ENCODE measurements around the gene CELSR2. TPM values are rescaled to one million over a fixed set of nuclear protein-coding genes. Genes with fewer than 3 reads are reported as not detected.

The CELSR2 gene
- total RNA-seq, 6 experiments from 2014 or later: 1.3 to 3.3 (median 3.0) TPM

- intact Hi-C loops (cut with DNase I): no loop called here
- 62% methylated on average over 9 of the region's 9 CpGs for WGBS (ENCODE audit: insufficient coverage, low coverage, low lambda C conversion rate, missing lambda C conversion rate)
- DNase-seq (peak in 1 of 3 donors; percentile 22), ATAC-seq (no peak)
- Histone ChIP-seq H3K36me3 (no peaks in the 10 kb centered on the region), H3K27me3 (no peaks in the 10 kb centered on the region), H3K27ac (no peak overlapping the region), H3K9me3 (no peaks in the 10 kb centered on the region), H3K4me3 (no peak overlapping the region), H3K4me1 (no peaks in the 10 kb centered on the region)
- TF ChIP-seq POLR2A (IDR thresholded peaks at IDR 0.05) (no peak), CTCF (IDR thresholded peaks at IDR 0.05) (no peak)
Measured at GRCh38 chr1:109208836-109209463, 40.4 kb upstream of the CELSR2 start.

- Histone ChIP-seq H3K4me1 (peaks cover 0 to 4% (median 2%) of the 10 kb centered on the region in 4 donors), H3K36me3 (no peaks in the 10 kb centered on the region), H3K27ac (no peak overlapping the region), H3K27me3 (no peaks in the 10 kb centered on the region), H3K9me3 (no peaks in the 10 kb centered on the region), H3K4me3 (no peak overlapping the region)
- intact Hi-C loops (cut with DNase I): no loop called here
- DNase-seq: peak in 1 of 3 donors; percentile 18
- TF ChIP-seq CTCF (IDR thresholded peaks at IDR 0.05): no peak
- no peak for TF ChIP-seq POLR2A (IDR thresholded peaks at IDR 0.05)
- no peak for ATAC-seq
- 92% methylated on average over 7 of the region's 8 CpGs for WGBS (ENCODE audit: insufficient coverage, low coverage, low lambda C conversion rate, missing lambda C conversion rate)
Measured at GRCh38 chr1:109210058-109210457, 39.3 kb upstream of the CELSR2 start.

- ATAC-seq: no peak
- Histone ChIP-seq H3K36me3 (no peaks in the 10 kb centered on the region), H3K4me1 (peaks cover 0 to 29% (median 15%) of the 10 kb centered on the region in 4 donors), H3K4me3 (peak overlapping the region; percentile 63 to 89 (median 88)), H3K27ac (peak overlapping the region in 1 of 3 donors; percentile 70), H3K9me3 (no peaks in the 10 kb centered on the region), H3K27me3 (no peaks in the 10 kb centered on the region)
- TF ChIP-seq POLR2A (IDR thresholded peaks at IDR 0.05): no peak
- 33% methylated on average over 9 of the region's 10 CpGs for WGBS (ENCODE audit: insufficient coverage, low coverage, low lambda C conversion rate, missing lambda C conversion rate)
- intact Hi-C loops (cut with DNase I): no loop called here
- DNase-seq: no peak
Measured at GRCh38 chr1:109213345-109213823, 36.0 kb upstream of the CELSR2 start.

GRCh38 chr1:109213824-109214693 is 35.3 kb upstream of the CELSR2 start, which contains the start of gene SARS1:
SARS1 (plus strand) TSS chr1:109213918; CDS start chr1:109213993, 75 bp downstream.
- 0% methylated on average over 35 of the region's 64 CpGs for WGBS (ENCODE audit: insufficient coverage, low coverage, low lambda C conversion rate, missing lambda C conversion rate)
- Histone ChIP-seq H3K27me3 (no peaks in the 10 kb centered on the region), H3K27ac (peak within 1 kb of the TSS; percentile 69 to 83 (median 70)), H3K9me3 (no peaks in the 10 kb centered on the region), H3K4me3 (peak within 1 kb of the TSS; percentile 63 to 89 (median 88)), H3K4me1 (peaks cover 0 to 29% (median 15%) of the 10 kb centered on the region in 4 donors), H3K36me3 (no peaks in the 10 kb centered on the region)
- DNase-seq (peak; percentile 91 to 92 (median 92)), ATAC-seq (peak; percentile 90 to 95 (median 92))
- no peak for TF ChIP-seq CTCF (IDR thresholded peaks at IDR 0.05)
- peak; percentile 82 for TF ChIP-seq POLR2A (IDR thresholded peaks at IDR 0.05)
- intact Hi-C loops (cut with DNase I): no loop called here

Data from right lobe of liver (tissue), 6 donors.